HepG2 (cell line): Measurements from ENCODE around the gene EHD1. TPM values are rescaled to one million over a fixed set of nuclear protein-coding genes. Genes with fewer than 3 reads are reported as not detected.

Source experiments
- DMAP1 ChIP-seq: IDR thresholded peaks from 2 replicates; pipeline ENCODE4 v1.6.1; 2016
- FOSL2 ChIP-seq: sonication (generic); formaldehyde crosslinking; IDR thresholded peaks from 2 replicates; pipeline ENCODE4 v1.4.0; 2020; ENCODE audit warnings: missing genetic modification reagents
- TGIF2 ChIP-seq: IDR thresholded peaks from 2 replicates; pipeline ENCODE4 v1.6.1; 2016; ENCODE audit warnings: control low read depth, missing compliant biosample characterization
- XBP1 ChIP-seq: sonication (generic); formaldehyde crosslinking; IDR thresholded peaks from 2 replicates; pipeline ENCODE4 v1.5.0; 2020; ENCODE audit warnings: missing genetic modification reagents
- ZNF143 ChIP-seq: sonication (generic); formaldehyde crosslinking; IDR thresholded peaks from 2 replicates; pipeline ENCODE4 v1.4.0; 2020; ENCODE audit warnings: missing genetic modification reagents
- ZNF205 ChIP-seq: IDR thresholded peaks from 2 replicates; pipeline ENCODE4 v1.6.1; 2018; ENCODE audit warnings: missing biosample characterization, missing genetic modification reagents
- ZNF546 ChIP-seq: sonication (generic); formaldehyde crosslinking; conservative IDR thresholded peaks from 2 replicates; pipeline ENCODE4 v1.8.1; 2023; ENCODE audit warnings: mild to moderate bottlenecking, missing genetic modification reagents
- ZNF660 ChIP-seq: sonication (generic); formaldehyde crosslinking; IDR thresholded peaks from 2 replicates; pipeline ENCODE4 v1.5.1; 2020; ENCODE audit warnings: mild to moderate bottlenecking, low read depth, missing genetic modification reagents, borderline replicate concordance
- ZSCAN12 ChIP-seq: sonication (generic); formaldehyde crosslinking; IDR thresholded peaks from 2 replicates; pipeline ENCODE4 v1.9.0; 2021; ENCODE audit warnings: mild to moderate bottlenecking, missing genetic modification reagents
- polyA plus RNA-seq, 8 experiments: library from polyadenylated mRNA; depleted of rRNA in 3 of 8; stranded (reverse) in 7 of 8; unstranded in 1 of 8; fragments of >200 nt; fragmentation: Illumina TruSeq in 4 of 8; extraction: Trizol in 4 of 8; gene quantifications; 2 replicates each; pipeline versions ENCODE4 v1.2.1 to v1.2.3, GENCODE V29; 2011 to 2016; ENCODE audit warnings: low read depth in 4 of 8, missing spikeins in 1 of 8, mixed read lengths in 1 of 8; ENCODE audit not compliant: insufficient read depth in 1 of 8
- total RNA-seq, 5 experiments: library from RNA; depleted of rRNA; stranded (reverse); fragments of >200 nt; fragmentation: Illumina TruSeq; extraction: Trizol; gene quantifications; 2 replicates each; pipeline ENCODE4 v1.2.3, GENCODE V29; 2016; ENCODE audit warnings: low read depth in 1 of 5
- TF ChIP-seq, protein P1 (sequence below): sonication (generic); formaldehyde crosslinking; IDR thresholded peaks from 2 replicates; pipeline ENCODE4 v1.4.0; 2020; ENCODE audit warnings: missing genetic modification reagents
- TF ChIP-seq, protein P2 (sequence below): sonication (generic); formaldehyde crosslinking; IDR thresholded peaks from 2 replicates; pipeline ENCODE4 v1.4.0; 2020; ENCODE audit warnings: mild to moderate bottlenecking, missing genetic modification reagents
- TF ChIP-seq, protein P3 (sequence below): sonication (generic); formaldehyde crosslinking; IDR thresholded peaks from 2 replicates; pipeline ENCODE4 v1.4.0; 2020; ENCODE audit warnings: mild to moderate bottlenecking, missing genetic modification reagents
- TF ChIP-seq, protein P4 (sequence below): sonication (generic); formaldehyde crosslinking; IDR thresholded peaks from 2 replicates; pipeline ENCODE4 v1.8.1; 2023; ENCODE audit warnings: mild to moderate bottlenecking, missing genetic modification reagents, borderline replicate concordance
- TF ChIP-seq, protein P5 (sequence below): sonication (generic); formaldehyde crosslinking; IDR thresholded peaks from 2 replicates; pipeline ENCODE4 v1.5.0; 2020; ENCODE audit warnings: mild to moderate bottlenecking, missing genetic modification reagents

EHD1 gene
- total and polyA plus RNA-seq, 2 of the 13 experiments (the other 11 are each of a cell fraction or from before 2014, with no cell fraction given), result 23.6 to 26.6 TPM

DNA sequence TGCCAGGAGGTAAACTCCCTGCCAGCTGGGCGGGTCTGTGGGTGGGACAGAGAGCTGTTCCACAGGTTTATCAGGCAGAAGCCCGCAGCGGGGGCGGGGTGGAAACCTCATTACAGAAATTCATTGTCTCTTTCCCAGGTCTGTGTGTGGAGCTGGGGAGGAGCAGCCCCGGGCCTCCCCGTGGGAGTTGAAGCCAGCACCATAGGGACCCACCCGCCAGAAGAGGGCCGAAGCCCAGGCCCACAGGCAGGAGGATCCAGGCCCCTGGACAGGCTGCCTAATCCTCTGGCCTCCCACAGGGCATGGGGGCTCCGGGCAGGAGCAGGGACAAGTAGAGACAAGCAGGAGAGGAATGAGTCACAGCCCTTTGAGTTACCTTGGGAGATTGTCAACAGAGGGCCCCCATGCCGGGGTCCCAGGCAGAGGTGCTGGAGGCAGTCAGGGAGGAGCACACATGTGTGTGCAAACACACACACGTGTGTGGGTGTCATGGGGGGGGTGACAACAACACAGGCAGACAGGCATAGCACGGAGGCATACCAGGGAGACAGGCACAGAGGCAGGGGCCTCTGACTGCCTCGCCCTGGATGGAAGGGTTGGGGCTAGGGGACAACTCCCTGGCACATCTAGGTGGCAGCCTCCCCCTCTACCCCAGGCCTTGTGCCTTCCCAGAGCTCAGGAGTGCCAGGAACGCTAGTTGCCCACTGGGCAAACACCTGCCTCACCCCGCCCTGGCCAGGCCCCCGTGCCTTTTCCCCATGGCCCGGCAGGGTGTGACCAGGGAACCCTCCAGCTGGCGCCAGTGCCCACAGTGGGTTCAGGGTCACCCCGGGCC lies 35.4 kb downstream of the EHD1 start (continued):
- TF ChIP-seq, protein P1, sequence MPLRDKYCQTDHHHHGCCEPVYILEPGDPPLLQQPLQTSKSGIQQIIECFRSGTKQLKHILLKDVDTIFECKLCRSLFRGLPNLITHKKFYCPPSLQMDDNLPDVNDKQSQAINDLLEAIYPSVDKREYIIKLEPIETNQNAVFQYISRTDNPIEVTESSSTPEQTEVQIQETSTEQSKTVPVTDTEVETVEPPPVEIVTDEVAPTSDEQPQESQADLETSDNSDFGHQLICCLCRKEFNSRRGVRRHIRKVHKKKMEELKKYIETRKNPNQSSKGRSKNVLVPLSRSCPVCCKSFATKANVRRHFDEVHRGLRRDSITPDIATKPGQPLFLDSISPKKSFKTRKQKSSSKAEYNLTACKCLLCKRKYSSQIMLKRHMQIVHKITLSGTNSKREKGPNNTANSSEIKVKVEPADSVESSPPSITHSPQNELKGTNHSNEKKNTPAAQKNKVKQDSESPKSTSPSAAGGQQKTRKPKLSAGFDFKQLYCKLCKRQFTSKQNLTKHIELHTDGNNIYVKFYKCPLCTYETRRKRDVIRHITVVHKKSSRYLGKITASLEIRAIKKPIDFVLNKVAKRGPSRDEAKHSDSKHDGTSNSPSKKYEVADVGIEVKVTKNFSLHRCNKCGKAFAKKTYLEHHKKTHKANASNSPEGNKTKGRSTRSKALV (CRISPR knock-in tag), result no peak
- TF ChIP-seq ZNF660 (CRISPR knock-in tag) (no peak), TGIF2 (peak; percentile 82), ZNF143 (peak; percentile 17; the same call in 1 of the 2 replicates), ZNF205 (CRISPR knock-in tag) (0 out of 2 replicates have a peak, but pooled peaks have one; percentile 28), DMAP1 (CRISPR knock-in tag) (no peak), ZSCAN12 (CRISPR knock-in tag) (no peak), XBP1 (CRISPR knock-in tag) (no peak), FOSL2 (CRISPR knock-in tag) (peak; percentile 95), ZNF546 (CRISPR knock-in tag) (no peak)
- TF ChIP-seq, protein P2, sequence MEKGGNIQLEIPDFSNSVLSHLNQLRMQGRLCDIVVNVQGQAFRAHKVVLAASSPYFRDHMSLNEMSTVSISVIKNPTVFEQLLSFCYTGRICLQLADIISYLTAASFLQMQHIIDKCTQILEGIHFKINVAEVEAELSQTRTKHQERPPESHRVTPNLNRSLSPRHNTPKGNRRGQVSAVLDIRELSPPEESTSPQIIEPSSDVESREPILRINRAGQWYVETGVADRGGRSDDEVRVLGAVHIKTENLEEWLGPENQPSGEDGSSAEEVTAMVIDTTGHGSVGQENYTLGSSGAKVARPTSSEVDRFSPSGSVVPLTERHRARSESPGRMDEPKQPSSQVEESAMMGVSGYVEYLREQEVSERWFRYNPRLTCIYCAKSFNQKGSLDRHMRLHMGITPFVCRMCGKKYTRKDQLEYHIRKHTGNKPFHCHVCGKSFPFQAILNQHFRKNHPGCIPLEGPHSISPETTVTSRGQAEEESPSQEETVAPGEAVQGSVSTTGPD, result no peak
- TF ChIP-seq, protein P3, sequence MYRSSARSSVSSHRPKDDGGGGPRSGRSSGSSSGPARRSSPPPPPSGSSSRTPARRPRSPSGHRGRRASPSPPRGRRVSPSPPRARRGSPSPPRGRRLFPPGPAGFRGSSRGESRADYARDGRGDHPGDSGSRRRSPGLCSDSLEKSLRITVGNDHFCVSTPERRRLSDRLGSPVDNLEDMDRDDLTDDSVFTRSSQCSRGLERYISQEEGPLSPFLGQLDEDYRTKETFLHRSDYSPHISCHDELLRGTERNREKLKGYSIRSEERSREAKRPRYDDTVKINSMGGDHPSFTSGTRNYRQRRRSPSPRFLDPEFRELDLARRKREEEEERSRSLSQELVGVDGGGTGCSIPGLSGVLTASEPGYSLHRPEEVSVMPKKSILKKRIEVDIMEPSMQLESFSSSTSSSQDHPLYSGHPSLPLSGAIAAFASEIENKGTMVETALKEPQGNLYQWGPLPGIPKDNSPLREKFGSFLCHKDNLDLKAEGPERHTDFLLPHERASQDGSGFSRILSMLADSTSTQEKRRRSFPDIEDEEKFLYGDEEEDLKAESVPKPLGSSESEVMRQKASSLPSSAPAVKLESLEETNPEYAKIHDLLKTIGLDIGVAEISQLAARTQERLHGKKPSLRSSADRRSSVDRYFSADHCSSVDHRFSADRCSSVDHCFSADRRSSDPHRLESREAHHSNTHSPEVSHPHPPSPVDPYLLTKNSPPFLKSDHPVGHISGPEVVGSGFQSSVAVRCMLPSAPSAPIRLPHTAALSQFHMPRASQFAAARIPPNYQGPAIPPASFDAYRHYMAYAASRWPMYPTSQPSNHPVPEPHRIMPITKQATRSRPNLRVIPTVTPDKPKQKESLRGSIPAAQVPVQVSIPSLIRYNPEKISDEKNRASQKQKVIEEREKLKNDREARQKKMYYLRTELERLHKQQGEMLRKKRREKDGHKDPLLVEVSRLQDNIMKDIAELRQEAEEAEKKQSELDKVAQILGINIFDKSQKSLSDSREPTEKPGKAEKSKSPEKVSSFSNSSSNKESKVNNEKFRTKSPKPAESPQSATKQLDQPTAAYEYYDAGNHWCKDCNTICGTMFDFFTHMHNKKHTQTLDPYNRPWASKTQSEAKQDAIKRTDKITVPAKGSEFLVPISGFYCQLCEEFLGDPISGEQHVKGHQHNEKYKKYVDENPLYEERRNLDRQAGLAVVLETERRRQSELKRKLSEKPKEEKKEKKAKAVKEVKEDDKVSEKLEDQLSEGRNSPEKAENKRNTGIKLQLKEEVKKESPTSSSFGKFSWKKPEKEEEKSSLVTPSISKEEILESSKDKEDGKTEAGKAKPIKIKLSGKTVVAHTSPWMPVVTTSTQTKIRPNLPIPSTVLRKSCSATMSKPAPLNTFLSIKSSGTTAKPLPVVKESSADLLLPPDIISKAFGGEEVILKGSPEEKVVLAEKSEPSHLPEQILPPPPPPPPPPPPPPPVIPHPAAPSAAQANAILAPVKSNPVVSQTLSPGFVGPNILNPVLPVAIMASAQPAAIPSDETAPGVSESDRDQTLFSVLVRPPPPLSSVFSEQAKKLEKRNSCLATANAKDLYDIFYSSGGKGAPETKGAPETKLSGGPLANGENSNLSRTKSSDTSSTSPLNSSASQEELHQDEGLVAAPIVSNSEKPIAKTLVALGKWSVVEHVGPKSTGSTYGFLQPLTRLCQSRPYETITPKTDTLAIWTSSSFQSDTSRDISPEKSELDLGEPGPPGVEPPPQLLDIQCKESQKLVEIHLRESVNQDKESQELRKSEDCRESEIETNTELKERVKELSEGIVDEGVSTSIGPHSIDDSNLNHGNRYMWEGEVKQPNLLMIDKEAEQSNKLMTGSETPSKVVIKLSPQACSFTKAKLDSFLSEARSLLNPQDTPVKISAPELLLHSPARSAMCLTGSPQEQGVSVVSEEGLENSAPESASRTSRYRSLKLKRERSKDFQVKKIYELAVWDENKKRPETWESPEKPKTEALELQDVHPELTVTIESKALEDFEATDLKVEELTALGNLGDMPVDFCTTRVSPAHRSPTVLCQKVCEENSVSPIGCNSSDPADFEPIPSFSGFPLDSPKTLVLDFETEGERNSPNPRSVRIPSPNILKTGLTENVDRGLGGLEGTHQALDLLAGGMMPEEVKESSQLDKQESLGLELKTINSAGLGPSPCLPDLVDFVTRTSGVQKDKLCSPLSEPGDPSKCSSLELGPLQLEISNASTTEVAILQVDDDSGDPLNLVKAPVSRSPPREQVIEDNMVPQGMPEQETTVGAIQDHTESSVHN (CRISPR knock-in tag), result no peak
- TF ChIP-seq, protein P4, sequence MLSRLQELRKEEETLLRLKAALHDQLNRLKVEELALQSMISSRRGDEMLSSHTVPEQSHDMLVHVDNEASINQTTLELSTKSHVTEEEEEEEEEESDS (CRISPR knock-in tag), result no peak
- TF ChIP-seq, protein P5, sequence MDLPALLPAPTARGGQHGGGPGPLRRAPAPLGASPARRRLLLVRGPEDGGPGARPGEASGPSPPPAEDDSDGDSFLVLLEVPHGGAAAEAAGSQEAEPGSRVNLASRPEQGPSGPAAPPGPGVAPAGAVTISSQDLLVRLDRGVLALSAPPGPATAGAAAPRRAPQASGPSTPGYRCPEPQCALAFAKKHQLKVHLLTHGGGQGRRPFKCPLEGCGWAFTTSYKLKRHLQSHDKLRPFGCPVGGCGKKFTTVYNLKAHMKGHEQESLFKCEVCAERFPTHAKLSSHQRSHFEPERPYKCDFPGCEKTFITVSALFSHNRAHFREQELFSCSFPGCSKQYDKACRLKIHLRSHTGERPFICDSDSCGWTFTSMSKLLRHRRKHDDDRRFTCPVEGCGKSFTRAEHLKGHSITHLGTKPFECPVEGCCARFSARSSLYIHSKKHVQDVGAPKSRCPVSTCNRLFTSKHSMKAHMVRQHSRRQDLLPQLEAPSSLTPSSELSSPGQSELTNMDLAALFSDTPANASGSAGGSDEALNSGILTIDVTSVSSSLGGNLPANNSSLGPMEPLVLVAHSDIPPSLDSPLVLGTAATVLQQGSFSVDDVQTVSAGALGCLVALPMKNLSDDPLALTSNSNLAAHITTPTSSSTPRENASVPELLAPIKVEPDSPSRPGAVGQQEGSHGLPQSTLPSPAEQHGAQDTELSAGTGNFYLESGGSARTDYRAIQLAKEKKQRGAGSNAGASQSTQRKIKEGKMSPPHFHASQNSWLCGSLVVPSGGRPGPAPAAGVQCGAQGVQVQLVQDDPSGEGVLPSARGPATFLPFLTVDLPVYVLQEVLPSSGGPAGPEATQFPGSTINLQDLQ (CRISPR knock-in tag), result no peak
